ENCODE measurements around the gene SGSH.
"Not testable (repeated sequence)": the region's sequence is repeated elsewhere in the genome, so short reads cannot be mapped to it uniquely, and the experiment has no call there.

Gene SGSH

DNA sequence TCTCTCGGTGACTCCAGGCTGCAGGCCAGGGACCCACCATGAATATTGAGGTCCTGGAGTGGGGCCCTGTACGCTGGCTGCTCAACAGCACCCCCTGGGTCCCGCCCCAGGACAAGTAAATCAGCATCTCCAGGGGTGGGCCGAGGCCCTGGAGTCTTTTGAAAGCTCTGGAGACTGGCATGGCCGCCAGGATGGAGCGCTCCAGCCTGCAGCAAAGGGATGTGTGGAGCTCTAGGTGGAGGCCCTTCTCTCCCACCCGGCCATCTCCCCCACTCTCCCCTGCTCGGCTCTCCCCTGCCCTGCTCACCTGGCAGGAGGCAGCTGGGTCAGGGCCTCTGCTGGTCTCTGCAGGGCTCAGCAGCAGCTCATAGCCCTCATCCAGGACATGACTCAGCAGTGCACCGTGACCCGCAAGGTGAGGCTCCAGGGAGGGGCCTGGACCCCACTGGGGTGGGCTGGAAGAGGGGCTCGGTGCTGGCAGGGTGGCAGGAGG is 16.6 kb downstream of the SGSH start:
- Histone ChIP-seq H3K4me1 (ENCODE audit: control insufficient read depth, insufficient read depth, low read depth, low read length) (peaks cover 4% of the 10 kb centered on the region), H3K4me2 (ENCODE audit: low read length, poor library complexity, severe bottlenecking) (no peak overlapping the region), H3K27me3 (ENCODE audit: control insufficient read depth in 1 of 2, insufficient read depth in 1 of 2, low read length in 2 of 2) (no peaks in the 10 kb centered on the region), H3K79me1 (replicated peaks; ENCODE audit: low read length, poor library complexity, severe bottlenecking) (no peaks in the 10 kb centered on the region), H3K9me3 (ENCODE audit: control insufficient read depth, low read length) (no peaks in the 10 kb centered on the region), H3K18ac (ENCODE audit: low read depth in 1 of 2, low read length in 2 of 2) (no peak overlapping the region), H3K4ac (ENCODE audit: low read depth in 1 of 2, low read length in 2 of 2) (no peak overlapping the region), H3K14ac (ENCODE audit: low read length in 2 of 2) (no peak overlapping the region), H4K8ac (ENCODE audit: low read length) (no peak overlapping the region), H3K23ac (ENCODE audit: low read length in 2 of 2) (no peak overlapping the region), H3K9ac (ENCODE audit: low read length) (no peak overlapping the region), H2BK15ac (ENCODE audit: low read depth, poor library complexity, severe bottlenecking) (no peak overlapping the region), H3K4me3 (ENCODE audit: insufficient read depth in 1 of 2, low read depth in 1 of 2, low read length in 2 of 2) (no peak overlapping the region), H2AFZ (ENCODE audit: low read depth, low read length) (no peak overlapping the region), H2BK12ac (ENCODE audit: low read length in 2 of 2) (no peak overlapping the region), H2BK5ac (ENCODE audit: low read depth, low read length, poor library complexity, severe bottlenecking) (no peak overlapping the region), H2BK120ac (ENCODE audit: low read depth, low read length) (no peak overlapping the region), H3K36me3 (ENCODE audit: control insufficient read depth in 1 of 2, insufficient read depth in 2 of 2, low read depth in 1 of 2, low read length in 2 of 2) (peaks cover 4 to 13% of the 10 kb centered on the region in 2 experiments), H2AK5ac (ENCODE audit: low read length, severe bottlenecking) (no peak overlapping the region), H3K27ac (ENCODE audit: low read length, poor library complexity, severe bottlenecking) (no peak overlapping the region), H4K91ac (ENCODE audit: low read length) (no peak overlapping the region)
- WGBS: 83% methylated on average over 10 of the region's 11 CpGs
- no peak for DNase-seq

- Histone ChIP-seq H2BK12ac (ENCODE audit: low read length in 2 of 2) (no peak overlapping the region), H3K27me3 (ENCODE audit: control insufficient read depth in 1 of 2, insufficient read depth in 1 of 2, low read length in 2 of 2) (no peaks in the 10 kb centered on the region), H3K9ac (ENCODE audit: low read length) (no peak overlapping the region), H3K18ac (ENCODE audit: low read depth in 1 of 2, low read length in 2 of 2) (no peak overlapping the region), H3K14ac (ENCODE audit: low read length in 2 of 2) (no peak overlapping the region), H2AK5ac (ENCODE audit: low read length, severe bottlenecking) (no peak overlapping the region), H3K4ac (ENCODE audit: low read depth in 1 of 2, low read length in 2 of 2) (no peak overlapping the region), H3K4me3 (ENCODE audit: insufficient read depth in 1 of 2, low read depth in 1 of 2, low read length in 2 of 2) (no peak overlapping the region), H3K4me1 (ENCODE audit: control insufficient read depth, insufficient read depth, low read depth, low read length) (peaks cover 6% of the 10 kb centered on the region), H2AFZ (ENCODE audit: low read depth, low read length) (no peak overlapping the region), H2BK5ac (ENCODE audit: low read depth, low read length, poor library complexity, severe bottlenecking) (no peak overlapping the region), H2BK120ac (ENCODE audit: low read depth, low read length) (no peak overlapping the region), H3K79me1 (replicated peaks; ENCODE audit: low read length, poor library complexity, severe bottlenecking) (no peaks in the 10 kb centered on the region), H4K8ac (ENCODE audit: low read length) (no peak overlapping the region), H3K4me2 (ENCODE audit: low read length, poor library complexity, severe bottlenecking) (no peak overlapping the region), H3K36me3 (ENCODE audit: control insufficient read depth in 1 of 2, insufficient read depth in 2 of 2, low read depth in 1 of 2, low read length in 2 of 2) (peaks cover 0 to 5% of the 10 kb centered on the region in 2 experiments), H3K23ac (ENCODE audit: low read length in 2 of 2) (no peak overlapping the region), H4K91ac (ENCODE audit: low read length) (no peak overlapping the region), H3K9me3 (ENCODE audit: control insufficient read depth, low read length) (no peaks in the 10 kb centered on the region), H3K27ac (ENCODE audit: low read length, poor library complexity, severe bottlenecking) (no peak overlapping the region), H2BK15ac (ENCODE audit: low read depth, poor library complexity, severe bottlenecking) (no peak overlapping the region)
- 97% methylated on average over 16 of the region's 17 CpGs for WGBS
- DNase-seq: no peak
These were observed 17.9 kb downstream of the SGSH start for GRCh38 chr17:80202197-80202596.

DNA sequence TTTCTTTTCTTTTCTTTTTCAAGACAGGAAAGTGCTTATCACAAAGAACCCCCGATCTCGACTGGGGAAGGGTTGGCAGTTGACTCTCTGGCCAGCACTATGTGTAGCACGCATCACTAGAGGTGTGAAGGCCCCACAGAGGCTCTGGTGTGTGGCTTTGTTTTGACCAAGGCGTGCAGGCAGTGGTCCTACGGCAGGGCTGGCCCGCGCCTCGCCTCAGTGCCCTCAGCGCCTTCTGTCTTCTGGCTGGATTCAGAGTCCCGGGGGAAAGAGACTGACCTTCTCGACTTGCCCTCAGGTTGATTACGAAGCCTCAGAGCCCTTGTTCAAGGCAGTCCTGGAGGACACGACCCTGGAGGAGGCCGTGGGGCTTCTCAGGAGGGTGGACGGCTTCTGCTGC is 18.7 kb downstream of the SGSH start:
- Histone ChIP-seq H3K9ac (ENCODE audit: low read length) (no peak overlapping the region), H3K4me1 (ENCODE audit: control insufficient read depth, insufficient read depth, low read depth, low read length) (peaks cover 6% of the 10 kb centered on the region), H2AK5ac (ENCODE audit: low read length, severe bottlenecking) (no peak overlapping the region), H3K27me3 (ENCODE audit: control insufficient read depth in 1 of 2, insufficient read depth in 1 of 2, low read length in 2 of 2) (no peaks in the 10 kb centered on the region), H3K9me3 (ENCODE audit: control insufficient read depth, low read length) (no peaks in the 10 kb centered on the region), H3K4me2 (ENCODE audit: low read length, poor library complexity, severe bottlenecking) (no peak overlapping the region), H3K14ac (ENCODE audit: low read length in 2 of 2) (no peak overlapping the region), H3K79me1 (replicated peaks; ENCODE audit: low read length, poor library complexity, severe bottlenecking) (no peaks in the 10 kb centered on the region), H4K91ac (ENCODE audit: low read length) (no peak overlapping the region), H4K8ac (ENCODE audit: low read length) (no peak overlapping the region), H2AFZ (ENCODE audit: low read depth, low read length) (no peak overlapping the region), H2BK120ac (ENCODE audit: low read depth, low read length) (no peak overlapping the region), H2BK5ac (ENCODE audit: low read depth, low read length, poor library complexity, severe bottlenecking) (no peak overlapping the region), H3K36me3 (ENCODE audit: control insufficient read depth in 1 of 2, insufficient read depth in 2 of 2, low read depth in 1 of 2, low read length in 2 of 2) (no peaks in the 10 kb centered on the region), H2BK15ac (ENCODE audit: low read depth, poor library complexity, severe bottlenecking) (no peak overlapping the region), H3K4ac (ENCODE audit: low read depth in 1 of 2, low read length in 2 of 2) (no peak overlapping the region), H3K27ac (ENCODE audit: low read length, poor library complexity, severe bottlenecking) (no peak overlapping the region), H3K18ac (ENCODE audit: low read depth in 1 of 2, low read length in 2 of 2) (no peak overlapping the region), H2BK12ac (ENCODE audit: low read length in 2 of 2) (no peak overlapping the region), H3K23ac (ENCODE audit: low read length in 2 of 2) (no peak overlapping the region), H3K4me3 (ENCODE audit: insufficient read depth in 1 of 2, low read depth in 1 of 2, low read length in 2 of 2) (no peak overlapping the region)
- 96% methylated on average over 15 of the region's 15 CpGs for WGBS
- no peak for DNase-seq

DNA sequence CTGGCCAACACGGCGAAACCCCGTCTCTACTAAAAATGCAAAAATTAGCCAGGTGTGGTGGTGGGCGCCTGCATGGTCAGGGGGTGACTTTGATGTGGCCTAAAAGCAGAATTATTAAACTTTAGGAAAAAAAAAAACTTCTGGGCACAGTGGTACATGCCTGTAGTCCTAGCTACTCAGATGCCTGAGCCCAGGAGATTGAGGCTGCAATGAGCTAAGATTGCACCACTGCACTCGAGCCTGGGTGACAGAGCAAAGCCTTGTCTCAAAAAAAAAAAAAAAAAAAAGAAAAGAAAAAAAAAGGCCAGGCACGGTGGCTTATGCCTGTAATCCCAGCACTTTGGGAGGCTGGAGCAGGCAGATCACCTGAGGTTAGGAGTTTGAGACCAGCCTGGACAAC is 20.8 kb downstream of the SGSH start:
- H2BK5ac ChIP-seq (ENCODE audit: low read depth, low read length, poor library complexity, severe bottlenecking); H3K14ac ChIP-seq (ENCODE audit: low read length in 2 of 2); H3K4ac ChIP-seq (ENCODE audit: low read depth in 1 of 2, low read length in 2 of 2); DNase-seq; H3K4me2 ChIP-seq (ENCODE audit: low read length, poor library complexity, severe bottlenecking); H3K23ac ChIP-seq (ENCODE audit: low read length in 2 of 2); H3K4me3 ChIP-seq (ENCODE audit: insufficient read depth in 1 of 2, low read depth in 1 of 2, low read length in 2 of 2); H4K91ac ChIP-seq (ENCODE audit: low read length); H3K9me3 ChIP-seq (ENCODE audit: control insufficient read depth, low read length); H3K36me3 ChIP-seq (ENCODE audit: control insufficient read depth in 1 of 2, insufficient read depth in 2 of 2, low read depth in 1 of 2, low read length in 2 of 2); H3K9ac ChIP-seq (ENCODE audit: low read length); H2AK5ac ChIP-seq (ENCODE audit: low read length, severe bottlenecking); H2AFZ ChIP-seq (ENCODE audit: low read depth, low read length); H3K27ac ChIP-seq (ENCODE audit: low read length, poor library complexity, severe bottlenecking); H2BK15ac ChIP-seq (ENCODE audit: low read depth, poor library complexity, severe bottlenecking); H3K18ac ChIP-seq (ENCODE audit: low read depth in 1 of 2, low read length in 2 of 2); H4K8ac ChIP-seq (ENCODE audit: low read length); H3K79me1 ChIP-seq (replicated peaks; ENCODE audit: low read length, poor library complexity, severe bottlenecking); H3K4me1 ChIP-seq (ENCODE audit: control insufficient read depth, insufficient read depth, low read depth, low read length); H2BK120ac ChIP-seq (ENCODE audit: low read depth, low read length); H2BK12ac ChIP-seq (ENCODE audit: low read length in 2 of 2): not testable (repeated sequence)
- peaks cover 4 to 14% of the 10 kb centered on the region in 2 experiments for H3K27me3 ChIP-seq (ENCODE audit: control insufficient read depth in 1 of 2, insufficient read depth in 1 of 2, low read length in 2 of 2)
- WGBS: 93% methylated on average over 6 of the region's 6 CpGs

Data from mesenchymal stem cell (in vitro differentiated cells and primary cell).